ENCODE data around the gene CSRP2.

The CSRP2 gene

DNA sequence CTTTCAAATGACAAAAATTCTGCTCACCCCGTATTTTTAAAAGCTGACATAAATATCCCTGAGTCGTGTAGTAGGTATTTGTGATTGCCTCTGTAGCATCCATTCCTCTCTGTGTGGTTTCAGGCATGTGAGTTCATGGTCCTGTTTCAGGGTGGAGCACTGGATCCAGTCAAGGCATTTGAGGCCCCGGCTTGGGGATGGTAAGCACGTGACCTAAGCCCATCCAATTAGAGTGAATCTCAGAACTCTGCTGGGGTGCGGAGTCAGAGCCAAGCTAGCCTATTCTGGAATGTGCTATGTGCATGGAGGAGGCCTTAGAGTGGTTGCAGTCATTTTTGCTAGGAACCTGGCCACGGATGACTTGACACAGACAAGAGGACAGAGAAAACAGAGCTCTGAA is 4.3 kb upstream of the CSRP2 start:
- Histone ChIP-seq H3K4me1 (ENCODE audit: control insufficient read depth, low read length) (peaks cover 11% of the 10 kb centered on the region), H3K4me3 (ENCODE audit: low read length) (no peak overlapping the region), H3K79me2 (ENCODE audit: control insufficient read depth, low read length) (no peaks in the 10 kb centered on the region), H3K9me2 (replicated peaks; ENCODE audit: control insufficient read depth, low read length) (no peaks in the 10 kb centered on the region), H3F3A (ENCODE audit: control insufficient read depth, insufficient read depth) (no peaks in the 10 kb centered on the region), H3K27me3 (ENCODE audit: control insufficient read depth, low read length) (peaks cover 42% of the 10 kb centered on the region), H3K4me2 (ENCODE audit: low read length) (no peak overlapping the region), H3K9me3 (ENCODE audit: control insufficient read depth, insufficient read depth, low read length) (no peaks in the 10 kb centered on the region), H3K36me3 (ENCODE audit: control insufficient read depth, low read length) (no peaks in the 10 kb centered on the region), H4K20me1 (ENCODE audit: control insufficient read depth, insufficient read depth, low read depth, low read length) (no peaks in the 10 kb centered on the region), H3K27ac (ENCODE audit: low read depth, low read length) (no peak overlapping the region)
- no peak for TF ChIP-seq EZH2phosphoT487 (IDR thresholded peaks at IDR 0.05; ENCODE audit: borderline replicate concordance, low read length)
- TF ChIP-seq, protein P1, sequence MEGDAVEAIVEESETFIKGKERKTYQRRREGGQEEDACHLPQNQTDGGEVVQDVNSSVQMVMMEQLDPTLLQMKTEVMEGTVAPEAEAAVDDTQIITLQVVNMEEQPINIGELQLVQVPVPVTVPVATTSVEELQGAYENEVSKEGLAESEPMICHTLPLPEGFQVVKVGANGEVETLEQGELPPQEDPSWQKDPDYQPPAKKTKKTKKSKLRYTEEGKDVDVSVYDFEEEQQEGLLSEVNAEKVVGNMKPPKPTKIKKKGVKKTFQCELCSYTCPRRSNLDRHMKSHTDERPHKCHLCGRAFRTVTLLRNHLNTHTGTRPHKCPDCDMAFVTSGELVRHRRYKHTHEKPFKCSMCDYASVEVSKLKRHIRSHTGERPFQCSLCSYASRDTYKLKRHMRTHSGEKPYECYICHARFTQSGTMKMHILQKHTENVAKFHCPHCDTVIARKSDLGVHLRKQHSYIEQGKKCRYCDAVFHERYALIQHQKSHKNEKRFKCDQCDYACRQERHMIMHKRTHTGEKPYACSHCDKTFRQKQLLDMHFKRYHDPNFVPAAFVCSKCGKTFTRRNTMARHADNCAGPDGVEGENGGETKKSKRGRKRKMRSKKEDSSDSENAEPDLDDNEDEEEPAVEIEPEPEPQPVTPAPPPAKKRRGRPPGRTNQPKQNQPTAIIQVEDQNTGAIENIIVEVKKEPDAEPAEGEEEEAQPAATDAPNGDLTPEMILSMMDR (IDR thresholded peaks at IDR 0.05; ENCODE audit: low read depth, low read length, poor library complexity, severe bottlenecking): no peak

DNA sequence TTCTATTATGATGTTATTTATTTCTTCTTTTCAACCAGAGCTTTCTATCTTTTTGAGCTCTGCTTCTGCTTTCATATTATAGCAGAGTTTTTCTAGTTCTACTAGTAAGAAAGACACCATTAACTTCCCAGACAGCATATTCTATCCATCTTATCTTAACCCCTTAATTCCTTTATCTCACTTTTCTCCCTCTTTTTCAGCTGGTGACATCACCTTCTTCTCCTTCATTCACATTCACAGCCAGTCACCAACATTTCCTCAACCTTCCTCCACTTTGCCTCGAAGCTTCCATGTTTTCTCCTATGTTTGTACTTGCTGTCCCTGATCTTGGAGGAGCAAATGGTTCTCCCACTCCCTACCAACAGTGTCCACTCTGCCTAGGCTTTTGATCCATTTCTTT is 3.5 kb upstream of the CSRP2 start:
- Histone ChIP-seq H3K36me3 (ENCODE audit: control insufficient read depth, low read length) (no peaks in the 10 kb centered on the region), H3K27ac (ENCODE audit: low read depth, low read length) (no peak overlapping the region), H3K4me1 (ENCODE audit: control insufficient read depth, low read length) (peaks cover 13% of the 10 kb centered on the region), H3K27me3 (ENCODE audit: control insufficient read depth, low read length) (peaks cover 48% of the 10 kb centered on the region), H3F3A (ENCODE audit: control insufficient read depth, insufficient read depth) (peaks cover 3% of the 10 kb centered on the region; the same call in 1 of the 2 replicates), H3K9me3 (ENCODE audit: control insufficient read depth, insufficient read depth, low read length) (no peaks in the 10 kb centered on the region), H3K4me2 (ENCODE audit: low read length) (no peak overlapping the region), H4K20me1 (ENCODE audit: control insufficient read depth, insufficient read depth, low read depth, low read length) (no peaks in the 10 kb centered on the region), H3K9me2 (replicated peaks; ENCODE audit: control insufficient read depth, low read length) (no peaks in the 10 kb centered on the region), H3K79me2 (ENCODE audit: control insufficient read depth, low read length) (no peaks in the 10 kb centered on the region), H3K4me3 (ENCODE audit: low read length) (no peak overlapping the region)
- TF ChIP-seq EZH2phosphoT487 (IDR thresholded peaks at IDR 0.05; ENCODE audit: borderline replicate concordance, low read length): no peak
- TF ChIP-seq, protein P1 (IDR thresholded peaks at IDR 0.05; ENCODE audit: low read depth, low read length, poor library complexity, severe bottlenecking): no peak

DNA sequence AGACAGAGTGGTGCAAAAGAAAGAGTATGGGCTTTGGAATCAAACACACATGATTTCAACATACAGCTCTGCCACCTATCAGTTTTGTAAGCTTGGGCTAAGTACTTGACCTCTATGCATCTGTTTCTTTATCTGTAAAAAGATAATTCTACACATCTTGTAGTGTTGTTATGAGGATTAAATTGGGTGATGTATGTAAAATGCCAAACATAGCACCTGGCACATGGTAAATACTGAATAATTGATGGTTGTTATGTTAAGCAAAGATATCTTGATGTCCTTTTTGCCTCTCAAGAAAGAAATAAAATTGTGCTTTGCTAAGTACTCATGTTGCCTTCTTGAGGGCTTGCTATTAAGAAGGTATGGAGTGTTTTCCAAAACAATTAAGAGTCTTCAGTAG is 2.3 kb upstream of the CSRP2 start:
- Histone ChIP-seq H4K20me1 (ENCODE audit: control insufficient read depth, insufficient read depth, low read depth, low read length) (no peaks in the 10 kb centered on the region), H3K27me3 (ENCODE audit: control insufficient read depth, low read length) (peaks cover 58% of the 10 kb centered on the region), H3K9me2 (replicated peaks; ENCODE audit: control insufficient read depth, low read length) (no peaks in the 10 kb centered on the region), H3K9me3 (ENCODE audit: control insufficient read depth, insufficient read depth, low read length) (no peaks in the 10 kb centered on the region), H3K4me1 (ENCODE audit: control insufficient read depth, low read length) (peaks cover 13% of the 10 kb centered on the region), H3K36me3 (ENCODE audit: control insufficient read depth, low read length) (no peaks in the 10 kb centered on the region), H3K4me2 (ENCODE audit: low read length) (no peak overlapping the region), H3K27ac (ENCODE audit: low read depth, low read length) (no peak overlapping the region), H3F3A (ENCODE audit: control insufficient read depth, insufficient read depth) (peaks cover 4% of the 10 kb centered on the region; the same call in 1 of the 2 replicates), H3K4me3 (ENCODE audit: low read length) (no peak overlapping the region), H3K79me2 (ENCODE audit: control insufficient read depth, low read length) (no peaks in the 10 kb centered on the region)
- TF ChIP-seq, protein P1 (IDR thresholded peaks at IDR 0.05; ENCODE audit: low read depth, low read length, poor library complexity, severe bottlenecking): no peak
